ENCODE data around the gene GPC4. TPM values are rescaled to one million over a fixed set of nuclear protein-coding genes. Genes with fewer than 3 reads are reported as not detected.
"Not testable (repeated sequence)": the region's sequence is repeated elsewhere in the genome, so short reads cannot be mapped to it uniquely, and the experiment has no call there.

Gene GPC4
- total RNA-seq, 2 experiments from 2014 or later, result not detected

DNA sequence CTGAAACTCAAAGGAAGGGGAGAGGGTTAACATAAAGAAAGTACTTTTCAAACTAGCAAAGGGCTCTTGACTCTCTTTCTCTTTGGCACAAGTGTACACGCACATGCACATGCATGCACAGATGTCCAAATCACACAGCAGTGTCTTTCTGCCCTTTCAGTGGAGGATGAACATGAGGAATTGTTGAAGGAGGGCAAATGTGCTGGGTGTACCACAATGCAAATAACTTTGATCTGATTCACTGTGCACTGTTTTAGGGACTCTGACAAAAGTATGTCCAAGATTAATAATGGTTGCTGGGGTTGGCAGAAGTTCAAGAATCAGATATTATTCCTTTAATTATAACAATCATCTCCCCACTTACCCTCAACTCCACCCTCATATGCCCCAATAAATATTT is 93.8 kb downstream of the GPC4 start:
- ChIA-PET CTCF (no interaction called here), POLR2A (no interaction called here)

DNA sequence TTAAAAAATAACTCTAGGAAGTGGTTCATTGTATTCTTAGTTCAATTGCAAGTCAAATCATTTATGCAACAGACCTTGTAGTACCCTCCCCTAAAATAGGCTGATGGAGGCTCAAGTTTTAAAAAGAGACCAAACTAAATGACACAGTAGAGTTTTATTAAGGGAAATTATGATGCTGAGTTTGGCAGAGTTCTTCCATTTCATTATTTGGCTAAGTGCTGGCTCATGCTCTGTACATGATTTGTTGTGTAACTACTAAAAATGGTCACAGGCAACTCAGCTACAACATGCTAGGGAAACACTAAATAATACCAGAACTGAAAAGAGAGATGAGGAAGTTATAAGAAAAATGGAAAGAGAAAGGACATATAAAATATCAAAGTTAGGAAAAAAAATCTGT is 101.0 kb downstream of the GPC4 start:
- CTCF ChIA-PET, result no interaction called here
- POLR2A ChIA-PET, result no interaction called here

DNA sequence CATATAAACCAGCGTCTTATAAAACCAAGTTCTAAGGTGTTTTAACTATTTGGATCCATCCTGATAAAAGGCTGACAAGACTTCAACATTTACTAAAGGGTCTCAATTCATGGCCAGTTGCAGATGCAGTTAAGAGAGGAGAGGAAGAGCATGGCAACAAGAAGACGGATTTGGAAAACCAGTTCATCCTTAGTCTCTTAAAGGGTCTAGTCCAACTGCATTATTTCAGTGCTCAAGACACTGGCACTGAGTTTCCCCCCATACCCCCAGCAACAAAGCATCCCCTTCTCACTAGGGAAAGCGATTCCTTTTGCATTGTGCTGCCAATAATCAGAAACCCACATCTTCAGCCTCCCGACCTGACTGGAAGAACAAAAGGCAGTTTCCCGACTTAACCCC is 106.8 kb downstream of the GPC4 start:
- ChIA-PET CTCF (no interaction called here), POLR2A (no interaction called here)

DNA sequence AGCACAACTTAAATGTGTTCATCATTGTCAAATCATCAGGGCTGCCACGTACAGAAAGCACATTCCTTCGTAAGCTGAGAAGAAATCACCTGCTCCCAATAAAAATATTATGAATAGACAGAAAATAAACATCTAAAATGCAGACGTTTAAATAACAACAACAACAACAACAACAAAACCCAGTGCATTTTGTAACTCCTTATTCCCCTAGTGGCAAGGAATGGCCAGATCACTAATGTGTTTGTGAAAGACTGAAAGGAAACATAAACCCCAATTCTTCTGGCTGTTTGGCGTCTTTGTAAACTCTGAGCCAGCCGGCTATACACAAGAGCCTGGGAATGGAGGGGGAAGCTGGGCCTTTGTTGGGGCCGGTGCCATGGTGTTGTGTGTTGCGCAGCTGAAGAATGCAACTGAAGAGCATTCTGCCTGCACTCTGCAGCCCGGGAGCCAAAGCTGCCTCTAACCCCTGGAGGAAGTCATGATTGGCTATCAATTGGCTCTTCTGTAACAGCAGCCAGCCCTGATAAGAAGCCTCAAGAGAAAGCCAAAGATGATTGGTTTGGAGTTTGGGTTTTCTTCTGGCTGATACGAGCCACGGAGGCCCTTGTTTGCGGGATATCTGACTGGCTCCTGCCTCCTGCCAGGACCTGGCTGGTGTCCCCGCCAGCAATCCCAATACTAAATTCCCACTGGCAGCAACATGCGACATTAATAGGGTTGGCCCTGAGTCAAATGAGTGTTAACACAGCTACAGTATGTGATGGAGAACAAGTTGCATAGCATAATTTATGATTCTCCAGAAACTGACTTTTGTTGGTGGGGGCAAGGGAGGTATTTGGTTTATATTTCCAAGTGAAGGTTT is 107.4 kb downstream of the GPC4 start:
- ChIA-PET POLR2A (no interaction called here), CTCF (no interaction called here)

DNA sequence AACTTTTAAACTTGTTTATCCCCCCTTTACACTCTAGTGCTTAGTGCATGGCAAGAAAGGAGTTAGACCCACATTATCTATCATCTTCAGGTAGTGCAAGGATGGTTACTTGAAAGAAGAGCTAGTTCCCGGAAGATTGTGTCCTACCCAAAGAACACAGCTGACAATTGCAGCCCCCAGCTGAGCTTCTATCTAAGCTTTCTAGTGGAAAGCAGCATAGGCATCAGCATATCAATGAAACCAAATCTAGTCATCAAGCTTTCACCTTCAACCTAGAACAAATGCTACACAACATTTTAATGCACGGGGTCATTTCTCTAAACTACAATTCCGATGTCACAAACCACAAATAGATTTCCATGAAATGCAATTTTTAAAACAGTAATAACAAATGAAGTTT is 108.2 kb downstream of the GPC4 start:
- POLR2A ChIA-PET, result no interaction called here
- CTCF ChIA-PET, result no interaction called here

DNA sequence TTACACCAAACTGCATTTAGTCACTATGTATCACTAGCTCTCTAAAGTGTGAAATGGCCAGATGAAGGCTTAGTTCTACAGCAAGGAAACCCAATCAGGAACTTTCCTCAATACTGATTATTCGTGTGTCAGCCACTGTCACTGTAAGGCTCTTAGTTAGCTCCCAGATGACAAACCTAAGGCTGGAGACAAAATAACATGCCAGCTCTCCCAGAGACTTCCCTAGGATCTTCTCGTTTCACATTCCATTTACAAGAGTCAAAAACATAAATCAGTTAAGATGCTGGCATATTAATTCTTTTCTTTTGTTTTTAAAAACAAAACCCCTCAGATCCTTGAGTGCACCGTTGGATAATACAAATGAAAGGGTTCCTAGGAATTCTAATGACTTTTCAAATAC is 109.0 kb downstream of the GPC4 start:
- ChIA-PET CTCF (no interaction called here), POLR2A (no interaction called here)

DNA sequence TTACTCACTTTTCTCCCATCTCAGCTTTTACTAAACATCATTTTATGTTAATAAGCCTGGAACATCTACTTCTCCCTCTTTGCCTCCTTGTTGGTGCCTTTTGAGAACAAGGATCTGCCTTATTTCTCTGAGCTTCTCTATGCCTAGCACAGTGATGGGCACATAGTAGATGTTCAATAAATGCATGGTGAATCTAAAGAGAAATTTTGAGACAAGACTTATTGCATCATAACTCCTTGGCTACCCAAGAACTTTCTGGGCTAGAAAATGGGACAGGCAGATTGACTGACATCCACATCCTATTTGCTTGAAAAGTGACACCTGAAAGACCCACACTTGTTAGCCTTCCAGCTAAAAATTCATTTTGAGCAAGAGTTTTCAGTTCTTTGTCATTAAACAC is 109.9 kb downstream of the GPC4 start:
- ChIA-PET CTCF (no interaction called here), POLR2A (no interaction called here)

DNA sequence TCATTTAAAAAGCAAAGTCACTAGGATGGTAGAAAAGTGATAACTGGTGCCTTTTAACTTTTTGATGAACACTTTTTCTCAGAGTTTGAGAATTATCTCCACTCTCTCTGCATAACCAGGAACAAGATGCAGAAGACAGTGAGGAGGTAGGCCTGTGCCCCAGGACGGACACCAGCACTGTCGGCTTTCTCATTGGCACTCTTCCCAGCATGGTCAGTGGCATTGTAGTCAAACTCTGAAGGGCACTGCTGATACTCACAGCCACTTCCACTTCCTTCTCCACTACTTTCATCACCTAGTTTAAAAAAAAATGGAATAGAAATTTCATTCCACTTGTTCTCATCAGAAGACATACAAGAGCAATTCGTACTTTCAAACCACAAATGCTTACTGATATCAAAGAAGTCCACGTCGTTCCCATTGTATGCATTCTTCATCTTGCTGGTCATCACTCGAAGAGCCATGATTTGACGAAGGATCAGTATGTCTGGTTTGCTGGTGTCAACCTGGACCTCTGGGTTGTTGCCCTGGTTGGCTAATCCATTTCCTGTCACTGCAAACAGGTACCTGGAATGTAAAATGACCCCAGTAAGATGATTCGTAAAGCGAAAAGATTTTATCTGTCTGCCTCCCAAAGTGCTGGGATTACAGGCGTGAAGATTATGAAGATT is 112.4 kb downstream of the GPC4 start:
- ChIA-PET CTCF (no interaction called here), POLR2A (no interaction called here)

DNA sequence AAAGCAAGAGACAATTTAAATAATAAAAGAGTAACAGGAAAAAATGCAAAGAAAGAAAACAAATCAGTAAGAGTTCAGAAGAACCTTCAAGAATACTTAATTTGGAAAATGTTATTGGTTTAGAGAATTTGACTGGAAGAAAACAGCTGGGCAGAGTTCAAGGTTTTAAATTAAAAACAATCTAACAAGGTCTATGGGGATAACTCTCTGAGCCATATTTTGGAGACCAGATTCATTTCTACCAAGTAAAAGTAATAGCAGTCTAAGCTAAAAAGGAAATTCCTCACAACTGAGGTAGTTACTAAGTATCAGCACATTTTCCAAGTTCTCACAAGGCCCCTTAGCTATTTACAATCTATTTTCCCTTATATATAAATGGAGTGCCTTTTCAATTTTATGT is 114.7 kb downstream of the GPC4 start:
- ChIA-PET CTCF (no interaction called here), POLR2A (no interaction called here)

DNA sequence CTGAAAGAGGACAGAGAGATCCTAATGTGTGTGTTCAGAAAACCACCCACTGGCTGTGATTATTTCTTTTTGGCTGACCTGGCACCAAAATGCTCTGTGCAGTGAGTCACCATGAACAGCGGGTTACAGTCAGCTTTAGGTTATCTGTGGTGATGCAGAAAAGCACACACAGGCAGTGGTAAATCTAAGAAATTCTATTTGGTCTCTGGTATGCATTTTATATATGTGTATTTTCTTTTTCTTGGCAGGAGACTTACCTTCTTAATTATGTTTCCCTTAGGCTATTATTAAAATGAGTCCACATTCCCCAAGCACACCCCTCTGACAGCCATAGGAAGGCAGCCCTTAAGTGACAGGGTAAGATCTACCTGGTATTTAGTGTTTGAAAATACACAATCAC is 118.0 kb downstream of the GPC4 start:
- ChIA-PET CTCF (no interaction called here), POLR2A (no interaction called here)

DNA sequence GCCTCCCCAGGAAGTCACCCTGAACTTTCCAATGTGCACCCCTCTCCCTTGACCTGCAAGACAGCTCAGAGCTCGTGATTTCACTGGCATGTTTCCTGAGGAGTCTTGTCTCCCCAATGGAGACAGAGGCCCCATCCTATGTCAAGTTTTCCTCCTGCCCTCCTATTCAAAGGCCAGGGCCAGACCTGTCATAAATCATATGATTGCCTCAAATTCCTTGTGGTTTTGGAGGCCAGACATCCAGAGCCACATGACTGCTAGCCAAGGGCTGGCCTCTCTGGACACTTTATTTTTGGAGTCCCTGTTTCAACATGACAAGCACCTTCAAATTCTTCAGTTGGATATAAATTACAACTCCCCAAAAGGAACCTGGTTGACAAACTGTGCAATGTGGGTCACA is 121.2 kb downstream of the GPC4 start:
- POLR2A ChIA-PET, result no interaction called here
- CTCF ChIA-PET, result no interaction called here

DNA sequence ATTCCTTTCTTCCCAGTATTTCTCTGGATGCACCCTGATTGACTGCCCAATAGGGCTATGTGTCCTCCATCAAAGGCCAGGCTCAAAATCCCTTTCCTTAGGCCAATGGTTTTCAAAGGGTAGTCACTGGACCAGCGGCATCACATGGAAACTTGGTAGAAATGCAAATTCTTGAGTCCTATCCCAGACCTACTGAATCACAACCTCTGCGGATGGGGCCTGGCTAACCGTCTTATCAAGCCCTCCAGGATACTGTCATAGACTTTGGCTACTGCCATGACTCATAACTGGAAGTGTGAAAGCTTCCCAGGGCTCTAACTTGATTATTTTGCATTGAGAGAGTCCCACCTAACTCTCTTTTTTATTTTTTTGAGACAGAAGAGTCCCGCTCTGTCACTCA is 125.2 kb downstream of the GPC4 start:
- ChIA-PET POLR2A (no interaction called here), CTCF (no interaction called here)

DNA sequence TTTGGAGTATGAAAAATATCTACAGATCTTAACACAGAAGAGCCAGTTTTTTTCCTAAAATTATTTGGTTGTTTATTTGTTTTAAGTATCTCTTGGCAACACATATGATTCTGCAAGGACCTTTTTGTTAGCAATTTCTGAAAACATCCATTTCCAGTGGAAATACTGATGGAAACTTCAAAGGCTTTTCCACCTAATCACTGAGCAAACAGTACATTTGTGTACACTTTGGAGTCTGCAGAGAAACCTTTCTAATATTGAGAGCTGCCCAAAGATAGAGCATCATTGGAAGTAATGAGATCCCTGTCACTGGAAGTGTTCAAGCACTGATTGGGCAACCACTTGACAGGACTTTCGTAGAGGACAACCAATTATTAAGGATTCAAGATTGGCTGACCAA is 127.4 kb downstream of the GPC4 start:
- CTCF ChIA-PET, result no interaction called here

DNA sequence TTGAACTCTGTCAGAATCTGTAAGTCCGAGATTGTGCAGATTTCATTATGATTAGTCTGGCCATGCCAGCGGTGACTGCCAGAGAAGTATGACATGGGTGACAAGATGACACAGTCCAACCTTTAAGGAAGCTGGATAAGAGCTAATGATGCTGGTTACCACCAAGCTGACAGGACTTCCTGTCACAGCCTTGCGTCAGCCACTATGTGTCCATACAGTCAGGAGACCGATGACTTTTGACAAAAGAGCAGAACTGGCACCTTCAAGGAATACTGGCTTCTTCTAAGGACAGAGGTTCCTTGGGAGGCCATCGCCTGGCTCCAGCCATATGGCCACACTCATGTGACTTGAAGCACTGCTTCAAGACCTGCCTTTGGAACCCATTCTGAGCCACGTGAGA is 129.9 kb downstream of the GPC4 start:
- CTCF ChIA-PET, result no interaction called here
- POLR2A ChIA-PET, result no interaction called here

More for the DNA sequence above, 127.4 kb downstream of the GPC4 start:
- POLR2A ChIA-PET, result no interaction called here

DNA sequence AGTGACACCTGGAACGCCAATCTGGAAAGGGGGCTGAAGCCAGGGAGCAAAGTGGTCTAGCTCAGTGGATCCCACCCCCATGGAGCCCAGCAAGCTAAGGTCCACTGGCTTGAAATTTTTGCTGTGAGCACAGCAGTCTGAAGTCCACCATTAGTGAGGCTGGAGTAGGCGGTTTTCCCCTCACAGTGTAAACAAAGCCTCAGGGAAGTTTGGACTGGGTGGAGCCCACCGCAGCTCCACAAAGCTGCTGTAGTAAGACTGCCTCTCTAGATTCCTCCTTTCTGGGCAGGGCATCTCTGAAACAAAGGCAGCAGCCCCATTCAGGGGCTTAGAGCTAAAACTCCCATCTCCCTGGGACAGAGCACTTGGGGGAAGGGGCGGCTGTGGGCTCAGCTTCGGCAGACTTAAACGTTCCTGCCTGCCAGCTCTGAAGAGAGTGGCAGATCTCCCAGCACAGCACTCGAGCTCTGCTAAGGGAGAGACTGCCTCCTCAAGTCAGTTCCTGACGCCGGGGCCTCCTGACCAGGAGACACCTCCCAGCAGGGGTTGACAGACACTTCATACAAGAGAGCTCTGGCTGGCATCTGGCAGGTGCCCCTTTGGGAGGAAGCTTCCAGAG is 136.1 kb downstream of the GPC4 start:
- POLR2A ChIA-PET, CTCF ChIA-PET: not testable (repeated sequence)

DNA sequence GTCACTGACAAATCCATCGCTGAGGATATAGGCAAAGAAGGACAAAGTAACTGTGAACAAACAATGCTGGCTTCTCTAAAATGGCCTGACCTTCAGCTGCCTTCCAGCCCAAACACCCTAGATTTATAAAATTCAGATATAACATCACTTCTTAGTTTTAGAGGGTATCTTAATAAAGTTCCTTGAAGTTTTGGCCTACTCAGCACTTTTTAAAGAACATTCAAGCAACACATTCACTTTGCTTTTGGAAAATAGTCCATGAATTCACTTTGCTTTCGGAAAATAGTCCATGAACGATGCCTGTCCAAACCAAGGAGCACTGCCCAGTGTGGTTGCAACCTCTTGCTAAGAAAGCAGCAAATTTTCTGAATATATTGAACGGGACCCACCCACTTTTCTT is 142.1 kb downstream of the GPC4 start:
- ChIA-PET CTCF (no interaction called here), POLR2A (no interaction called here)

DNA sequence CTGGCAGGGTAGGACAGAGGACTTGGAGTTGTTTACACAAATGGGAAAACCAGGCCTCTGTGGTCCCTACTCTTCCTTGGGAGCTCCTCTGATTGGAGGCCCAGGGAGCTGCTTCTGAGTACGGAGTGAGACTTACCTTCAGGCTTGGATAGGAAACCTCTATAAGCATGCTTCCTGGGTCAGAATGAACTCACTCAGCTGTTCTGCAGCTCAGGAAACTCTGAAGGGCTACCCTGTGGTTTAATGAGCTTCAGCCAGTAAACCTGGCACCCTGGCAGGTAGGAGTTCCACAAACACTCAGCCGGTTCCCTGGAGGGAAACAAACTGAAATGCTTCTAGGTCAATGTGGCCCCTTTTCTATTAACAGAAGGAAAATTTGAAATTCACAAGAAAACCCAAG is 146.1 kb downstream of the GPC4 start:
- POLR2A ChIA-PET, result no interaction called here
- CTCF ChIA-PET, result no interaction called here

DNA sequence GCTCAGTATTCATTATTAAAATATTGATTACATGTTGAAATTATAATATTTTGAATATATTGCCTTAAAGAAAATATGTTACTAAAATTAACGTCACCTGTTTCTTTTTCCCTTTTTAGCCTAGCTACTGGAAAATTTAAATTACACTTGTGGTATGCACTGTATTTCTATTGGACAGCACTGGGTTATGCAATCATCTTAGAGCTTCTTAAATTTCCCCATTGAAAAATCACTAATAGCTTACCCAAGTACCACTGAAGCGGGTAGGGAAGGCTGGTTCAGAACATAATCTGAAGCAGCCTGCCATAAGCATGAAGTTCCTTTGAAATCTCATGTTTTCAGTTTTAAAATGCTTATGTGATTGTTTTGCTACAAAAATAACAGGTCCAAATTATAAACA is 147.7 kb downstream of the GPC4 start:
- ChIA-PET POLR2A (no interaction called here), CTCF (no interaction called here)

DNA sequence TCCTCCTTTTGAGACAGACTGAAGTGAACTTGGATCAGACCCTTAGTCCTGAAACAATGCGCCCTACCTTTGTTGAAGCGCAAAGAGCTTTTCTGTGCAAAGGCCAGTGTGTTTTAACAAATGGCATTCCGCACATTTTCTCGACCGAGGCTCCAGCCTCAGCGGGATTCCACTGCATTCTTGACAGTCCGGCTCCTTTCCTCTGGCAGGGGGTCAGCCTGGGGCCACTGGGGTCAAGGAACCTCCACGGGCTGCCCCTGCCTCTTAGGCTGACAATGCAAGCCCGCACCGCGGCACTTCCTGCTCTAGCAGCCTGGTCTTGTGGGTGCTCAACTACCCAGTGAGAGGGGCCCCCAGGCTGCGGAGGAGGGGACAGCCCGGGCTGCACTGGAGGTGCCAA is 150.0 kb downstream of the GPC4 start:
- POLR2A ChIA-PET, result no interaction called here
- CTCF ChIA-PET, result no interaction called here

DNA sequence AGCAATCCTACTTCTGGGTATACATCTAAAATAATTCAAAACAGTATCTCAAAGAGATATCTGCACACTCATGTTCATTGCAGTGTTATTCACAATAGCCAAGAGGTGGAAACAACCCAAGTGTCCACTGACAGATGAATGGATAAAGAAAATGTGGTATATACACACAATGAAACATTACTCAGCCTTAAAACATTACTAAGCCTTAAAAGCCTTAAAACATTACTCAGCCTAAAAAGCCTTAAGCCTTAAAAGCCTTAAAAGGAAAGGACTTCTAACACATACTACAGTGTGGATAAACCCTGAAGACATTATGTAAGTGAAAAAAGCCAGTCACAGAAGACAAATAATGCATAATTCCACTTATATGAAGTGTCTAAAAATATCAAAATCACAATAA is 156.8 kb downstream of the GPC4 start:
- ChIA-PET CTCF (no interaction called here), POLR2A (no interaction called here)

DNA sequence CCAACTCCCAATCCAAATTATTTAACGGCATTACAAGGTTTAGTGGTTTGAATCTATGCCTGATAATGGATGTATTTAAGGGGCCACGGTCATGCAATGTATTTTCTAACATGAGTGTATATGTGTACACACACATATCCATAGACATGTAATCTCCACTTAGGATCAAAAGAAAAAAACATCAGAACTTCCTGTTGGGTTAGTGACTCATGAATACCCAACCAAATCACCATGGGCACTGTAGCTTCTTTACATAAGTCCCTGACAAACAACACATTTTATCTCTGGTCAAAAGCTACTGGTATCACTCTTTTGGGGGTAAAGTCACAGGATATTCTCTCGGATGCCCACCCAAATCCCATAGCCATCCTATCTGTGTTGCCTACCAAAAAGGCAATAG is 160.6 kb downstream of the GPC4 start:
- CTCF ChIA-PET, result no interaction called here
- POLR2A ChIA-PET, result no interaction called here

DNA sequence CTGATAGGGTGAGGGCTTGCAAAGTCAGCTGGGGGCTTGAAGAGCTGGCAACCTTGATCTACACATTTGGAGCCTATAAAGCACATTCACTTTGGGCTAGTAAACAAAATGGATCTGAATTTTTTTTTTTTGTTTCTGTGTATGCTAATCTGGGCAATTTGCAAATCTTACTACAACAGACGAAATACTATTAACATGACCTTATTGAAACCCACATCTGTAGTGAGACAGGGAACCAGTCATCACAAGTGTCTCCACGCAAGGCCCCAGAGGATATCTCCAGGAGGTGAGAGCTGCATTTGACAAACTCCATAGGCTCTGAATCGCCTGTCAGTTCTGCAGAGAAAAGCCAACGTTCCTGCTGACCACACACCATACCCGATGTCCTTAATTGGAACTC is 164.1 kb downstream of the GPC4 start:
- ChIA-PET POLR2A (no interaction called here), CTCF (no interaction called here)

Data from activated CD8-positive, alpha-beta memory T cell treated with anti-CD3 and anti-CD28 coated beads for 36 hours (primary cell).